T-helper 9 cell (primary cell): ENCODE data around the gene SRRM2.

Source experiments
- DNase-seq: peaks from one replicate; pipeline ENCODE4 v3.0.0-alpha.2; 2020

Gene SRRM2

GRCh38 chr16:2765462-2766404, 13.3 kb downstream of the SRRM2 start:
- no peak for DNase-seq

GRCh38 chr16:2766430-2767139, 14.1 kb downstream of the SRRM2 start:
- no peak for DNase-seq

- DNase-seq = no peak
These were observed 14.8 kb downstream of the SRRM2 start for GRCh38 chr16:2767140-2767731.

- no peak for DNase-seq
These were observed 15.5 kb downstream of the SRRM2 start for GRCh38 chr16:2767891-2768290.

DNA sequence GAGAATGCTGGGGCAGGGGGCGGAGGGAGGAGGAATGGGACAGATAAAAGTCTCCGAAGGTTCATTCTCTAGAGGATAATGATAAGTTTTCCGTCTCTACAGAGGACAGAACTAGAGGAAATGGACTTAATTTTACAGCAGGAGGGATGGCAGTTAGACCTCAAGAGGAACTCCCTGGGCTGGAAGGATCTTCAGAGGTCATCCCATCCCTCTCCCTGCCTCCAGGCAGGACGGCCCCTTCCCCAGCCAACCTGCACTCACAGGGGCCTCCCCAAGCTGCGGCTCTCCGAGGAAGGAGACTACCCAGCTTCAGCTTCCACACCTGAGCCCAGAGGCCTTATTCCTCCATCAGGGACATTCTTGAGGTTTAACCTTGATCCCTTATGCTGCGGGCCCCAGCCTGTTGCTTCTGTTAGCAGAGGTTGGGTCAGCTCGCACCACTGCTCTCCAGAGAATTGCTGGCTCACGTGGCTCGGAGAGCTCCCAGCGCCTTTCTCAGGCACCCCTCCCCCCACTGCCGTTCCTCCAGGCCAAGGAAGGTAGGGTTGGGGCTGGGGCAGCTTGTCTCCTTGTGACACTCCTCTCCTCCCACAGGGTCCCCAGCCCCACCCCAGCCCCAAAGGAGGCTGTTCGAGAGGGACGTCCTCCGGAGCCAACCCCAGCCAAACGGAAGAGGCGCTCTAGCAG, 16.1 kb downstream of the SRRM2 start:
- no peak for DNase-seq

DNA sequence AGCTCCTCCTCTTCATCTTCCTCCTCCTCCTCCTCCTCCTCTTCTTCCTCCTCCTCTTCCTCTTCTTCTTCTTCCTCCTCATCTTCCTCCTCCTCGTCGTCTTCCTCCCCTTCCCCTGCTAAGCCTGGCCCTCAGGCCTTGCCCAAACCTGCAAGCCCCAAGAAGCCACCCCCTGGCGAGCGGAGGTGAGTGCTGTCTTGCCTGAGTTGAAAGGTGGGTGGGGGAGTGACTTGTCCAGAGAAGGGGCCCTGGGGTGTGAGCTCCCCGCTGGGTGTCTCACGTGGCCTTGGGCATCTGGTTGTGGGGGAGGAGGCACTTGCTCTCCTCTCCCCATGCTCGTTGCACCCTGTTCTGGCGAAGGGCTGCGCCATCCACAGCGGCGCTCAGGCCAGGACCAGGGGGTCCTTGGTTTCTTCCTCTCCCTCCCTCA, 16.7 kb downstream of the SRRM2 start:
- DNase-seq = no peak

DNA sequence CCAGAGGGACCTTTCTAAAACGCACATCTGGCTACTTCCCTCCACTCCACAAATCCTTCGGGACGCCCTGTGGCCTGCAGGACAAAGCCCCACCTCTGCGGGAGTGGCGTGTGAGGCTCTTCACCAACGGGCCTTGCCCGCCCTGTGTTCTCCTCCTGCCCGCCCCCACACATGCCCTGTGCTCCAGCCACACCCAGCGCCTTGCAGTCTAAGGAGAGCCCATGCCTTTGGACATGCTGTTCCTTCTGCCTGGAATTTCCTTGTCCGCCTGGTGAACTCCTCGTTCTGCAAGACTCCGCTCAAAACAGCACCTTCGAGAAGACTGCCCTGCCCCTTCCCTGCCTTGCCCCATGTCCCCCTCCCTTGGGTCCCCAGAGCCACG, 17.2 kb downstream of the SRRM2 start:
- DNase-seq = no peak

GRCh38 chr16:2770057-2770951, 17.9 kb downstream of the SRRM2 start:
- no peak for DNase-seq

- no peak for DNase-seq
These were observed 19.3 kb downstream of the SRRM2 start for GRCh38 chr16:2771496-2772402.

GRCh38 chr16:2773188-2773968, 20.9 kb downstream of the SRRM2 start:
- DNase-seq = no peak

- DNase-seq = no peak
These were observed 21.9 kb downstream of the SRRM2 start for GRCh38 chr16:2774161-2774891.

GRCh38 chr16:2775131-2775716, 22.8 kb downstream of the SRRM2 start:
- no peak for DNase-seq

GRCh38 chr16:2775765-2776499, 23.5 kb downstream of the SRRM2 start:
- no peak for DNase-seq

- no peak for DNase-seq
These were observed 24.2 kb downstream of the SRRM2 start for GRCh38 chr16:2776500-2777139.

DNA sequence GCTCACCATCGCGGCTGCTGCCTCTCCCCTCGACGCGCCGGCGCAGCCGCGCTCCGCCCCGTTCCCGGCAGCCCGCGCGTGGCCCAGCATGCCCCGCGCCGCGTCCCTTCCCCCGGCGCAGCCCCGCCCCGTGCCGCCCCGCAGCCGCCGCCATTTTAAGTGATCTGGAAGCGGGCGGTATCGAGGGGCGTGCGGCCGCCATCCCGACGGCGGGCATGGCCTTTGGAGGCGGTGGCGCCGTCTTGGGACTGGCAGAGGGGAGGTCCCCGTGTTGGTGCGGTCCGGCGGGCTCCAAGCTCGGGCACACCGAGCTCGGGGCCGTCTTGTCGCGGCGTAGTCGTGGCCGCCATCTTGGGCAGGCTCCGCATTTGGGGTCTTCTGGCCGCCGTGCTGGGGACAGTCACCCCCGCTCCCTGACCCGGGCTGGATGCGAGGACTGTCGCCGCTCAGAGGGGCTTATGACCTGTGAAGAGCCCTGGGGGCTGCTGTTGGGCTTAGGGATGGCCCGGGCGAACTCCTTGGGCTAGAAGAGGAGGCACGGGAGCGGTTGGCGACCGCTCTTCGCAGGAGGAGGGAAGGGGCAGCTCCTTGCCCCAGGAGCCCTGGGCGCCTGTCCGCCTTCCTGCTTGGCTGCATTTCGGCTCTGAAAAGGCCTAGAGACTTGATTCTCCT, 24.9 kb downstream of the SRRM2 start, which contains the start of gene ELOB:
ELOB (minus strand) TSS at position 50 of the 672 bp plus-strand sequence; CDS start at position 9, 41 bp downstream.
- peak; percentile 80 for DNase-seq

GRCh38 chr16:2777903-2778629, 25.6 kb downstream of the SRRM2 start:
- peak; percentile 25 for DNase-seq
